HCT116 (cell line): ENCODE measurements around the gene TYW1B.
"Not testable (repeated sequence)": the region's sequence is repeated elsewhere in the genome, so short reads cannot be mapped to it uniquely, and the experiment has no call there.

Experiments used
- CTCF ChIP-seq, 3 experiments: fragments of 200-600 bp in 1 of 3; sonication (generic) in 1 of 3; IDR thresholded peaks in 2 of 3; conservative IDR thresholded peaks in 1 of 3; 2 replicates each; pipeline ENCODE4 v1.5.1; 2012 to 2017; ENCODE audit warnings: low read depth in 2 of 3, low read length in 2 of 3, antibody characterized with exemption in 1 of 3, borderline replicate concordance in 1 of 3, control low read depth in 1 of 3, mild to moderate bottlenecking in 1 of 3, mixed read lengths in 1 of 3, mixed run types in 1 of 3, moderate library complexity in 1 of 3; ENCODE audit not compliant: insufficient read depth in 1 of 3
- EGR1 ChIP-seq: IDR thresholded peaks from 2 replicates; pipeline ENCODE4 v1.6.1; 2012; ENCODE audit warnings: low read depth
- EZH2 ChIP-seq: fragments of 200-600 bp; sonication (generic); IDR thresholded peaks from 2 replicates; pipeline ENCODE4 v1.6.1; 2017; ENCODE audit warnings: antibody characterized with exemption, mixed run types
- JUND ChIP-seq: IDR thresholded peaks from 2 replicates; pipeline ENCODE4 v1.6.1; 2012
- POLR2A ChIP-seq: IDR thresholded peaks from 2 replicates; pipeline ENCODE4 v1.7.0; 2011; ENCODE audit warnings: borderline replicate concordance; ENCODE audit not compliant: insufficient read depth, insufficient read length; ENCODE audit errors: extremely low read depth
- POLR2AphosphoS5 ChIP-seq: IDR thresholded peaks from 2 replicates; pipeline ENCODE4 v1.6.1; 2011; ENCODE audit warnings: mild to moderate bottlenecking, low read depth, low read length, moderate library complexity
- REST ChIP-seq: IDR thresholded peaks from 2 replicates; pipeline ENCODE4 v1.6.1; 2012; ENCODE audit warnings: low read depth
- SIN3A ChIP-seq: IDR thresholded peaks from 2 replicates; pipeline ENCODE4 v1.6.1; 2012; ENCODE audit warnings: low read depth
- SRF ChIP-seq: IDR thresholded peaks from 2 replicates; pipeline ENCODE4 v1.6.1; 2012; ENCODE audit warnings: low read depth
- YY1 ChIP-seq: IDR thresholded peaks from 2 replicates; pipeline ENCODE4 v1.6.1; 2011; ENCODE audit warnings: low read length, low read depth, moderate library complexity, mild to moderate bottlenecking; ENCODE audit not compliant: insufficient replicate concordance; ENCODE audit errors: extremely low read depth
- ZNF274 ChIP-seq: fragments of 200-500 bp; sonication (Bioruptor generic); IDR thresholded peaks from 2 replicates; pipeline ENCODE4 v1.6.1; 2014; ENCODE audit warnings: mild to moderate bottlenecking, low read depth, low read length, inconsistent platforms
- TF ChIP-seq, protein P1 (sequence below): IDR thresholded peaks from 2 replicates; pipeline ENCODE4 v1.6.1; 2012

GRCh38 chr7:72803778-72804177 lies 24.2 kb downstream of the TYW1B start:
- not testable (repeated sequence) for TF ChIP-seq CTCF (IDR thresholded peaks at IDR 0.05 in 2 of 3, conservative IDR thresholded peaks at IDR 0.05 in 1 of 3; ENCODE audit: borderline replicate concordance in 1 of 3, insufficient read depth in 1 of 3, low read depth in 2 of 3, low read length in 2 of 3); YY1; SIN3A; EZH2; EGR1; POLR2A; REST; POLR2AphosphoS5; ZNF274; SRF; JUND
- TF ChIP-seq, protein P1, sequence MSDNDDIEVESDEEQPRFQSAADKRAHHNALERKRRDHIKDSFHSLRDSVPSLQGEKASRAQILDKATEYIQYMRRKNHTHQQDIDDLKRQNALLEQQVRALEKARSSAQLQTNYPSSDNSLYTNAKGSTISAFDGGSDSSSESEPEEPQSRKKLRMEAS, result not testable (repeated sequence)
